Activated naive CD4-positive, alpha-beta T cell treated with Interleukin-2 at 50 U/mL for 16 hours (primary cell): ENCODE results near the gene PTGER3.
"Not testable (repeated sequence)": the region's sequence is repeated elsewhere in the genome, so short reads cannot be mapped to it uniquely, and the experiment has no call there.

Experiments
- DNase-seq: peaks from one replicate; pipeline ENCODE4 v3.0.0-alpha.2; 2020

Gene PTGER3

GRCh38 chr1:71001624-71002023 lies 46.0 kb downstream of the PTGER3 start:
- DNase-seq, result no peak

DNA sequence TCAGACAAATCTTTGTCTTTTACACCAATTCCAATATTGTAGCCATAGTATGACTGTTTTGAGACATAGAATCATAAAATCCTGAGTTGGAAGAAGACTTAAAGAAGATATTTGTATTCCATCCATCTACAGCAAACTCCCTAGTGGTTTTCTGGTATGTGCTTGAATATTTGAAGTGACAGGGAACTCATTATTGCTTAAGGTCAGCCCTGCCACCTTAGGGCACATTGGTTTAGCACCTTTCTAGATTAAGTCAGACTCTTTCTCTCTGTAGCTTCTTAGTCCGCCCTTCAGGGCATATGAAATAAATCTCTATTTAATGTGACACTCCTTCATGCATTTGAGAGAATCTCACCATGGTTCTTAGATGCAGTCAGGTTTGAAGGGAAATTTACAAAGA lies 49.8 kb downstream of the PTGER3 start:
- DNase-seq, result no peak

DNA sequence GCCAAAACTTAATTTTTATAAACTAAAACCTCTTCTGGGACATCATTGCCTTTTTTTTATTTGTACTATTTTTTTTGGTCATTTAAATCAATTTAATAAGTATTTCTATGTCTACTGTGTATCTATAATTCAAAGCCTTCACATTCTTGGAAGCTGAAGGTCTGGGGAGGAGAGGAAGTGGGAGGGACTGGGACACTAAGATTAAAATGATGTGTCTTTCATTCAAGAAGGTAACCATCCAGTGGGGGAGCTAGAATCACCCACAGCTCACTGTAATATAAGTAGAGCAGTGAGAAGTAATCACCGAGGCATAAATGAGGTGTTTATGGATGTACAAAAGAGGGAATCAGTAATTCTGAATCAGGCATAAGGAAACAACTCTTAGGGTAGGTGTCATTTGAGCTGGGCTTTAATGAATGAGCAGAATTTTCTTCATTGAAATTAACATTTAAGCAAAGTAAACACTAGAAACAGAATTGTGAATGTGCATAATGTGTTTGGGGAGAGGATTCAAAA lies 52.8 kb downstream of the PTGER3 start:
- DNase-seq, result no peak

GRCh38 chr1:70993798-70994197 lies 53.8 kb downstream of the PTGER3 start:
- DNase-seq, result no peak

GRCh38 chr1:70992521-70992920 lies 55.1 kb downstream of the PTGER3 start:
- DNase-seq, result no peak

- no peak for DNase-seq
These were observed 57.0 kb downstream of the PTGER3 start for GRCh38 chr1:70990469-70991253.

DNA sequence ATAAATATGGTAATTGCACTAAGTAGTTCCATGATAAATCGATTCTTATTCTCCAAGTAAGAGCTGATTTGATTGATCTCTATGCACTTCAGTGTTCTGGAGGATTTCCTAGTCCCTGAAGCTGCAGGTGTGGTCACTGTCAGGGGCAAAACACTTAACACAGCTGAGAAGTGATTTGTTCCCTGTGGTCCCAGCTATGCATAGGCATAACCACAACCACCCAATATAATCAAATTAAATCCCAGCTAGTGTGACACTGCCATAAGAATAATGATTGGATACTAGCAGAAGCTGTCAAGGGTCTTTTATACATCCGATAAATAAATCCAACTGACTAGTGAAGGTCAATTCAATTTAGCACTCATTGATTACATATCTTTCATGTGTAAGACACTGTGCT lies 60.1 kb downstream of the PTGER3 start:
- no peak for DNase-seq

GRCh38 chr1:70985776-70986225 lies 61.8 kb downstream of the PTGER3 start:
- DNase-seq, result not testable (repeated sequence)

- not testable (repeated sequence) for DNase-seq
These were observed 62.3 kb downstream of the PTGER3 start for GRCh38 chr1:70985278-70985677.

DNA sequence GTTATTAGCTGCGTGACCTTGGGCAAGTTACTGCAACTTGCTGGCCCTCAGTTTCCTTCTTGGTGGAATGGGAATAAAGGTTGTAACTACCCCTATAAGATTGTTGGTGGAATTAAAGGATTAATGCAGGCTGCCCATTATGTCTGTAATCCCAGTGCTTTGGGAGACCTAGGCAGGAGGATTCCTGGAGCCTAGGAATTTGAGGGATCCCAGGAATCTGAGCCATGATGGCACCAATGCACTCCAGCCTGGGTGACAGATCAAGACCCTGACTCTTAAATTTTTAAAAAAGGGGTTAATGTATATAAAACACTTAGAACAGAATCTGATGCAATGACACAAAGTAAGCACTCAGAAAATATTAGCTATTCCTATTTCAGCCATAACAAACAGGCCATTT lies 67.3 kb downstream of the PTGER3 start:
- DNase-seq, result no peak

DNA sequence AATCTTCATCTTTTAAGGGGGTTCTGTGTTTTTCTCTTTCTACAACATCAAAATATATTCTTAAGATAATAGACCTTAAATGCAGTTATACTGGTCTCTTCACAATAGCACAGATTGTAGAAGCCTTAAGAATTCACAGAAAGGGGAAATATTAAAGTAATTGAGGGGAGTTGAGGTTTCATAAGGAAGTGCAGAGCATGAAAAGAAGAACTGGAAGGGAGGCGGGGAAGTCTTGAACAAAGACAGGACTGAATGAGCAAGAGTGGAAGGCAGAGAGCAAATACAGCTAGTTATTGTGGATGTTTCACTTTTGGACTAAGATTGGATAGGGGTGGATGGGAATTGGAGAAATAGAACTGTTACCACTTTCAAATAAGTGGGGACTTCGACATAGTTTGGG lies 67.7 kb downstream of the PTGER3 start:
- no peak for DNase-seq

- DNase-seq, result no peak
These were observed 68.3 kb downstream of the PTGER3 start for GRCh38 chr1:70979313-70979712.

- DNase-seq, result no peak
These were observed 69.0 kb downstream of the PTGER3 start for GRCh38 chr1:70978623-70979022.

DNA sequence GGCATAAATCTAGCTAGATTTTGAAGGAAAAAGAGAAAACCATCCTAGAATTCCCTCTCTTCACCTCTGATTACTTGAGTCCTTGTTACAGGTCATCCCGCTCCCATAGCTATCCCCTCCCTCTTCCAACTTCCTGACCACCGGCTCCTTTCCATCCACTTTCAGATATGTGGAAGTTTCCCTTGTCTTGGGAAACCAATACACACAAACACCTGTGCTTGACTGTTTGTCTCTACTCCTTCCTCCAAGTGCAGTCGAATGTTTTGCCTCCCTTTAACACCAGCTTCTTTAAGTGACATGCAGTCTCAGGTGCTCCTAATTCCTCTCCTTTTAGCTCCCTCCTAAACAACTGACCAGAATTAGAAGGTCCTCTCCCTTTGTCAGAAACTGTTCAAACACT lies 70.0 kb downstream of the PTGER3 start:
- DNase-seq, result no peak

DNA sequence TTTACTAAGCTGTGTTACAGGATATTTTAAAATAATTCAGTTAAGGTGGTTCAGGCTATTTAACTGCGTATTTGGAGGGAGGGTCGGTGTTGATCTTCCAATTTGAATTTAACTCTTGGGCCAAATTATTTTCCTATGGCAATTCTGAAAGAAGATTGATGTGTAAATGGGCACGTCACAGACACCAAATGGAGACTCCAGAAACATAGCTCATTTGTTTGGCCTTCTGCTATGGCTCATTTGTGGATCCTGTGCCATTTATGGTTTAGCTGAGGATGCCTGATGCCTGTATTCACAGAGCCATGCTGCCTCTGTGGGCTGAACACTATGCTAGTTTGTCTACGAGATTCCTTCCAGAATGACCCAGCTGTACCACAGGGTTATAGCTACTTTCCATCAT lies 70.6 kb downstream of the PTGER3 start:
- DNase-seq, result no peak

DNA sequence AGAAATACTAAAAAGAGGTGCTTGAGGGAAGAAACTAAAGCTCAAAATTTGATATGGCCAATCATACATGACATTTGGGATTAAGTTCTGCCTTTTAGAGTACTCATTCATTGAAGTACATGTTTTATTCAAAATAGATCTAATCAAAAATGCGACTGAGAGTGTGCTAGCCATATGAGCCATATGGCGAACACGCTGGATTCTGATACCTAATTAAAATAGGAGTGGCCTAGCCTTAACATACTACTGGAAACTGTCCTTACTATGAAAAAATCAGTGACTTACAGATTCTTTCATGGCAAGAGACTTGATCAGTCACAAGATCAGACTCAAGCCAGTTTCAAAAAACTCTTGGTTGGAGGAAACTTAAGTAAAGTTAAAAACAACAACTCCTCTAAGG lies 73.9 kb downstream of the PTGER3 start:
- no peak for DNase-seq

DNA sequence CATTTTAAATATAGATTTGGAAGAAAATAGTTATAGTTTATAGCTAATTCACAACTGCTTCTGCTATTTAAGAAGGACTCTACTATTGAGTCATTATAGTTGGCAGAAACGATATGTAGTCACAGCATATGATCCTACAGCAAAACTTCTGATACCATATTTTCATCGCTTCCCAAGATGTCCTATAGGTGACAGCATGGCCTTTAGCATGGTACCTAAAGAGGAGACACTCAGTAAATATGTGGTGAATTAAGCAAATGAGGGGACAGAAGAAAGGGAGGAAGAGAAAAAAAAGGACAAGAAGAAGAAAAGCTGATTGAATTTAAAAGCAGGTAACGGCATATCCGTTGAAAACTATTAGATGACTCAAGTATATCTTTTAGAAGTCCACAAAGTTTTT lies 77.2 kb downstream of the PTGER3 start:
- no peak for DNase-seq

- DNase-seq, result no peak
These were observed 81.5 kb downstream of the PTGER3 start for GRCh38 chr1:70966018-70966638.

GRCh38 chr1:70963374-70963773 lies 84.2 kb downstream of the PTGER3 start:
- no peak for DNase-seq

DNA sequence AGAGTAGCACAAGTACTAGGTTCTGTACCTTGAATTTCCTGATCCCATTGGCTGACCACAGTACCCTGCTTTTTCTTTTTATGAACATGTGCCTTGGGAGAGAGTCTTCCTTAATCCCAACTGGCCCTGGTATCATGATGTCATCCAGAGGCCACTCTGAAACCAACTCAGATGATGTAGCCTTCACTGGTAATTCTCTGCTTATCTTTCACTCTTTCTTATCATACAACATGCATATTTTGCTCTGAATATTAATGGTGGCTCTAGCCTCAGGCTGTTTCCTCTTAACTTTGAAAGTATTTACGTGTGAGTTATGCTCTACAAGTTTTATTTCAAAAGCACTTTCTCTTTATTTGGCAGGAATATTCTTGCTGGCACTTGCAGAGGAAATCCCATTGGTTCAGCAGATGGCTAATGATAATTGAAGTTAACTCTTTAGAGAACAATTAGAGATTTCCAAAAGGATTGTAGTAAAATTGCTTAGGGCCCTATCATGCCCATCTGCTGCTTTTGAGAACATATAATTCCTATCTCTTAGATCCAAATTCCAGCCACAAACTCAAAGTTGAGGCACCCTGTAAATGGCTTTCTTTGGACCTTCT lies 86.1 kb downstream of the PTGER3 start:
- no peak for DNase-seq

GRCh38 chr1:70948396-70949017 lies 99.1 kb downstream of the PTGER3 start:
- no peak for DNase-seq

DNA sequence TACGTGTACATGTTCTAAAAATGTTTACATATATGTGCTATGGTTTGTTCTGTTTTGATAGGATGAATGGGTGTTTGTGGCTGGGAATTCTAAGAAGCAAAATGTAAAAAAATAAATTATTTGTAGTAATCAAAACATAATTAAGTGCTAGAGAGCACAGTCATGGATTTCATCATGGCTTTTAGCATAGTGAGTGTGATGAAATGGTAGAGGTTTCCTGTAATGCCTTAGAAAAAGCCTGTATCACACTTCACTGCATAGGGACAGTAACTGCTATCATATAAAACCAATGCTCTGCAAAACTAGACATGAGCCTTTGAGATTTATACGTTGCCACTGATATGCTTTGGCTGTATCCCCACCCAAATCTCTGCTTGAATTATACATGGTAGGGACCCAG lies 99.8 kb downstream of the PTGER3 start:
- no peak for DNase-seq

DNA sequence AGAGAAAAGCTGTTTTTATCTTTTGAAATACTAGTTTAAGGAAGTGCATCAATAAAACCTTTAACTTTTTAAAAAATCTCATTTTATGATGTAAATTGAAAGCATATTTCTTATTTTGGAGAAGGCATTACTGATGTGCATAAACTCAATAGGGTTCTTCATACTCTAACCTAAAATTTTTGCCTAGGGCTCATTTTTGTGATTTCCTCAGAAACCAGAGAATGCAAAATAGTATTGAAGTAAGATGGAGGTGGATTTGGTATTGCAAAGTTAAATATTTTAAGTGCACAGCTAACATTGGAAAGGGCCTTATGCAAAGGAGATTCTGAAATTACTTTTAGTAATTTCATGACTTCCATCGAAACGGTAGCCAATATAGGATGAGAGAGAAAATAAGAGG lies 101.9 kb downstream of the PTGER3 start:
- no peak for DNase-seq

DNA sequence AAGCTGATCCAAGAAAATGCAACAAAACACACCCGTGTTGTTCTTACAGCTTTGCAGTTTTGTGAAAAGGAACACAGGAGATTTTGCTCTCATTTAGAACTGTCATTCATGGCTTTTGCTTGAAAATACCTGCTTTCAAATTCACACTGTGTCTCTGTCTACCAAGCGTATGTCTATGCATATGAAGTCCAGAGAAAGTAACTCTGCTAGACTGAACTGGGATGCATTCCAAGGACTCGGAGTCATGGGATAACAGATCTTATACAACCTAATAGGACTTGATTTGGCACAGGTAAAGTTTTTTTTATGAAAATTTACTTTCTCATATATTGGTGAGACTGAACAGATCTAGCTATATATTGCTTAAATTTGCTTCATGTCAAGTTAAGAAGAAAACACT lies 102.4 kb downstream of the PTGER3 start:
- DNase-seq, result no peak
